CD14-positive monocyte (primary cell): ENCODE measurements around the gene ARL4D. TPM values are rescaled to one million over a fixed set of nuclear protein-coding genes. Genes with fewer than 3 reads are reported as not detected.
"Not testable (repeated sequence)": the region's sequence is repeated elsewhere in the genome, so short reads cannot be mapped to it uniquely, and the experiment has no call there.

Experiments
- DNase-seq, 3 donors: peaks; one replicate each; pipeline ENCODE4 v3.0.0-alpha.2; 2011 to 2022
- H2AFZ ChIP-seq: 2 replicates; pipeline ENCODE4 v1.6.0; 2012; ENCODE audit warnings: mild to moderate bottlenecking, low read depth, low read length, inconsistent platforms; ENCODE audit not compliant: insufficient read depth, poor library complexity, severe bottlenecking
- H3K27ac ChIP-seq, 2 donors: 1 replicate in 1 of 2; 2 replicates in 1 of 2; pipeline ENCODE4 v1.5.1; 2012 to 2013; ENCODE audit warnings: low read length in 2 of 2, control low read depth in 1 of 2, inconsistent platforms in 1 of 2, low read depth in 1 of 2, mild to moderate bottlenecking in 1 of 2
- H3K27me3 ChIP-seq, 2 donors: one replicate each; pipeline versions ENCODE4 v1.6.0 to v1.6.1; 2011 to 2013; ENCODE audit warnings: low read length in 2 of 2; ENCODE audit not compliant: control insufficient read depth in 2 of 2, insufficient read depth in 2 of 2
- H3K36me3 ChIP-seq, 2 donors: replicated peaks in 1 of 2; 1 replicate in 1 of 2; 2 replicates in 1 of 2; pipeline versions ENCODE4 v1.5.1 to v1.6.1; 2012 to 2013; ENCODE audit warnings: low read length in 2 of 2, control low read depth in 1 of 2, inconsistent platforms in 1 of 2, mild to moderate bottlenecking in 1 of 2; ENCODE audit not compliant: insufficient read depth in 2 of 2, control insufficient read depth in 1 of 2
- H3K4me1 ChIP-seq, 2 donors: 1 replicate in 1 of 2; 2 replicates in 1 of 2; pipeline versions ENCODE4 v1.5.1 to v1.6.1; 2012 to 2013; ENCODE audit warnings: low read length in 2 of 2, control low read depth in 1 of 2, inconsistent platforms in 1 of 2, mild to moderate bottlenecking in 1 of 2, moderate library complexity in 1 of 2; ENCODE audit not compliant: insufficient read depth in 2 of 2, control insufficient read depth in 1 of 2
- H3K4me2 ChIP-seq: replicated peaks from 2 replicates; pipeline ENCODE3; 2012; ENCODE audit warnings: low read length, moderate library complexity, mild to moderate bottlenecking; ENCODE audit not compliant: poor library complexity, severe bottlenecking; ENCODE audit errors: extremely low read depth
- H3K4me3 ChIP-seq, 3 experiments: fragments of 200-600 bp in 1 of 3; sonication (generic) in 1 of 3; replicated peaks in 1 of 3; 1 replicate in 2 of 3; 2 replicates in 1 of 3; pipeline ENCODE4 v1.5.1; 2011 to 2013; ENCODE audit warnings: low read length in 3 of 3, mild to moderate bottlenecking in 3 of 3, control low read depth in 2 of 3, low read depth in 2 of 3, inconsistent platforms in 1 of 3, moderate library complexity in 1 of 3
- H3K79me2 ChIP-seq: 2 replicates; pipeline ENCODE4 v1.6.0; 2012; ENCODE audit warnings: mild to moderate bottlenecking, control low read depth, inconsistent platforms, low read length, moderate library complexity; ENCODE audit not compliant: insufficient read depth
- H3K9ac ChIP-seq: 2 replicates; pipeline ENCODE4 v1.6.0; 2017; ENCODE audit warnings: low read length, mild to moderate bottlenecking; ENCODE audit not compliant: insufficient read depth, poor library complexity, severe bottlenecking
- H3K9me3 ChIP-seq, 2 donors: replicated peaks in 1 of 2; 1 replicate in 1 of 2; 2 replicates in 1 of 2; pipeline versions ENCODE4 v1.5.1 to v1.6.1; 2012 to 2013; ENCODE audit warnings: low read length in 2 of 2, control low read depth in 1 of 2; ENCODE audit not compliant: control insufficient read depth in 1 of 2, insufficient read depth in 1 of 2
- H4K20me1 ChIP-seq: 2 replicates; pipeline ENCODE4 v1.6.0; 2012; ENCODE audit warnings: mild to moderate bottlenecking, low read length, control low read depth, moderate library complexity; ENCODE audit not compliant: insufficient read depth
- H3K27ac Mint-ChIP-seq, 7 donors: one replicate each; pipeline ENCODE4 v1.8.0; 2020; ENCODE audit warnings: mild to moderate bottlenecking in 7 of 7, mixed read lengths in 7 of 7, moderate library complexity in 6 of 7, inconsistent platforms in 2 of 7
- H3K27me3 Mint-ChIP-seq, 3 donors: one replicate each; pipeline ENCODE4 v1.8.0; 2021 to 2022; ENCODE audit warnings: low read depth in 3 of 3, mild to moderate bottlenecking in 3 of 3, mixed read lengths in 3 of 3, moderate library complexity in 3 of 3, inconsistent platforms in 1 of 3
- H3K36me3 Mint-ChIP-seq, 2 donors: one replicate each; pipeline ENCODE4 v1.8.0; 2020; ENCODE audit warnings: mixed read lengths in 2 of 2, inconsistent platforms in 1 of 2, mild to moderate bottlenecking in 1 of 2
- H3K4me1 Mint-ChIP-seq: one replicate; pipeline ENCODE4 v1.8.0; 2020; ENCODE audit warnings: mild to moderate bottlenecking, mixed read lengths
- H3K4me3 Mint-ChIP-seq, 2 donors: one replicate each; pipeline ENCODE4 v1.8.0; 2020; ENCODE audit warnings: mild to moderate bottlenecking in 2 of 2, mixed read lengths in 2 of 2, moderate library complexity in 1 of 2
- H3K9me3 Mint-ChIP-seq, 7 donors: one replicate each; pipeline ENCODE4 v1.8.0; 2020 to 2022; ENCODE audit warnings: mixed read lengths in 7 of 7, mild to moderate bottlenecking in 6 of 7, moderate library complexity in 6 of 7, inconsistent platforms in 2 of 7
- CTCF ChIP-seq: fragments of 200-600 bp; IDR thresholded peaks from one replicate; pipeline ENCODE4 v1.8.0; 2022; ENCODE audit warnings: antibody characterized with exemption, mild to moderate bottlenecking
- WGBS: methylation state at CpG from one replicate; pipeline ENCODE4 v1.1.5; 2013; ENCODE audit warnings: missing lambda C conversion rate; ENCODE audit not compliant: insufficient coverage; 5-methylcytosine and 5-hydroxymethylcytosine counted together
- intact Hi-C, 2 donors: fragments of 100-400 bp; cut with micrococcal nuclease; formaldehyde crosslinking; loops; one replicate each; pipeline versions ENCODE4 v1.15.0 to v1.15.1; 2023
- polyA plus RNA-seq, 3 donors: library from polyadenylated mRNA; depleted of rRNA in 1 of 3; unstranded in 2 of 3; stranded (reverse) in 1 of 3; fragments of 300-500 nt in 2 of 3; fragments of >200 nt in 1 of 3; fragmentation: Illumina TruSeq in 2 of 3; gene quantifications; 1 replicate in 2 of 3; 2 replicates in 1 of 3; pipeline ENCODE4 v1.2.3, GENCODE V29; 2012 to 2021

ARL4D gene
- polyA plus RNA-seq, 3 donors: 0.75 to 2.4 (median 1.7) TPM

GRCh38 chr17:43365356-43365755, 33.4 kb upstream of the ARL4D start:
- DNase-seq: no peak
- WGBS: no CpG with 5 or more reads among the region's 4 CpGs
- H3K4me2 ChIP-seq: no peak overlapping the region
- intact Hi-C loops: no loop called here
- H2AFZ ChIP-seq: no peak overlapping the region
- peaks cover 0 to 16% (median 2%) of the 10 kb centered on the region in 3 donors for H3K27me3 Mint-ChIP-seq
- H3K36me3 ChIP-seq: no peaks in the 10 kb centered on the region
- H3K27me3 ChIP-seq: no peaks in the 10 kb centered on the region
- peaks cover 0 to 5% (median 0%) of the 10 kb centered on the region in 7 donors for H3K9me3 Mint-ChIP-seq
- H3K79me2 ChIP-seq: no peaks in the 10 kb centered on the region
- TF ChIP-seq CTCF: peak; percentile 32
- no peaks in the 10 kb centered on the region for H4K20me1 ChIP-seq
- no peak overlapping the region for H3K27ac Mint-ChIP-seq
- no peak overlapping the region for H3K4me3 Mint-ChIP-seq
- no peaks in the 10 kb centered on the region for H3K9me3 ChIP-seq
- no peak overlapping the region for H3K27ac ChIP-seq
- no peak overlapping the region for H3K9ac ChIP-seq
- no peak overlapping the region for H3K4me3 ChIP-seq
- peaks cover 38% of the 10 kb centered on the region for H3K4me1 Mint-ChIP-seq
- peaks cover 28 to 34% of the 10 kb centered on the region in 2 donors for H3K4me1 ChIP-seq
- no peaks in the 10 kb centered on the region for H3K36me3 Mint-ChIP-seq

DNA sequence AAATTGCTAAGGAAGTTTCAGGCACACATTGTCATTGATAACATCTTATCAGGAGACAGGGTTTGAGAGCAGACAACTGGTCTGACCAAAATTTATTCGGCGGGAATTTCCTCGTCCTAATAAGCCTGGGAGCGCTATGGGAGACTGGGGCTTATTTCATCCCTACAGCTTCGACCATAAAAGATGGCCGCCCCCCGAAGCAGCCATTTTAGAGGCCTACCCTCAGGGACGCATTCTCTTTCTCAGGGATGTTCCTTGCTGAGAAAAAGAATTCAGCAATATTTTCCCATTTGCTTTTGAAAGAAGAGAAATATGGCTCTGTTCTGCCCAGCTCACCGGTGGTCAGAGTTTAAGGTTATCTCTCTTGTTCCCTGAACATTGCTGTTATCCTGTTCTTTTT, 32.9 kb upstream of the ARL4D start:
- intact Hi-C loops, H3K9me3 ChIP-seq: not testable (repeated sequence)

More for the DNA sequence above, 32.9 kb upstream of the ARL4D start:
- 90% methylated on average over 2 of the region's 9 CpGs for WGBS
- not testable (repeated sequence) for H3K79me2 ChIP-seq, H3K4me3 ChIP-seq, H2AFZ ChIP-seq, H3K36me3 Mint-ChIP-seq, H3K36me3 ChIP-seq, H4K20me1 ChIP-seq, H3K27ac ChIP-seq, H3K4me2 ChIP-seq, H3K9me3 Mint-ChIP-seq, H3K9ac ChIP-seq, H3K27ac Mint-ChIP-seq, H3K4me3 Mint-ChIP-seq, H3K27me3 ChIP-seq, DNase-seq
- peaks cover 35% of the 10 kb centered on the region for H3K4me1 Mint-ChIP-seq
- H3K27me3 Mint-ChIP-seq: peaks cover 0 to 15% (median 2%) of the 10 kb centered on the region in 3 donors
- peaks cover 28 to 34% of the 10 kb centered on the region in 2 donors for H3K4me1 ChIP-seq
